ENCODE data around the gene MRPL58. TPM values are rescaled to one million over a fixed set of nuclear protein-coding genes. Genes with fewer than 3 reads are reported as not detected.
"Not testable (repeated sequence)": the region's sequence is repeated elsewhere in the genome, so short reads cannot be mapped to it uniquely, and the experiment has no call there.

The MRPL58 gene
- total and polyA plus RNA-seq, 5 experiments from 2014 or later = 23.9 to 58.1 (median 44.9) TPM

- Mint-ChIP-seq H3K27me3 (no peaks in the 10 kb centered on the region), H3K36me3 (peaks cover 0 to 33% (median 13%) of the 10 kb centered on the region in 3 donors), H3K27ac (peak overlapping the region in 9 of 10 donors; percentile 46 to 85 (median 71)), H3K4me3 (peak overlapping the region in 9 of 10 donors; percentile 8 to 68 (median 59)), H3K9me3 (peaks cover 0 to 20% (median 1%) of the 10 kb centered on the region in 9 donors), H3K4me1 (peaks cover 7 to 39% (median 16%) of the 10 kb centered on the region in 4 donors)
- POLR2A ChIA-PET = interaction anchor here (0.6 to 2.6 kb wide), 6 partner anchors 10 to 37 kb away, joined by 3 to 14 read pairs (median 6); partner anchors contain the start of genes ATP5PD, CDR2L and MRPL58
- DNase-seq = peak in 6 of 10 donors; percentile 34 to 62 (median 46)
- peak; percentile 46 to 70 for ATAC-seq
Observed at GRCh38 chr17:75024686-75025397, 12.4 kb downstream of the MRPL58 start.

DNA sequence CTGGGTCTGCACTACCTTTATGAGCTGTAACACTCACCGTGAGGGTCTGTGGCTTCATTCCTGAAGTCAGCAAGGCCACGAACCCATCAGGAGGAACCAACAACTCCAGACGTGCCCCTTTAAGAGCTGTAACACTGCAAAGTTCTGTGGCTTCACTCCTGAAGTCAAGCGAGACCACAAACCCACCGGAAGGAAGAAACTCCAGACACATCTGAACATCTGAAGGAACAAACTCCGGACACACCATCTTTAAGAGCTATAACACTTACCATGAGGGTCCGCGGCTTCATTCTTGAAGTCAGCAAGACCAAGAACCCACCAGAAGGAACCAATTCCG is 12.9 kb downstream of the MRPL58 start:
- Mint-ChIP-seq H3K36me3 (peaks cover 0 to 29% (median 11%) of the 10 kb centered on the region in 3 donors), H3K4me1 (peaks cover 9 to 41% (median 18%) of the 10 kb centered on the region in 4 donors), H3K27ac (peak overlapping the region in 9 of 10 donors; percentile 38 to 85 (median 71)), H3K4me3 (peak overlapping the region in 9 of 10 donors; percentile 8 to 68 (median 59)), H3K9me3 (peaks cover 0 to 25% (median 4%) of the 10 kb centered on the region in 9 donors)
- peak; percentile 41 to 51 for ATAC-seq
- H3K27me3 Mint-ChIP-seq, DNase-seq: not testable (repeated sequence)
- POLR2A ChIA-PET = interaction anchor here (0.6 to 2.6 kb wide), 6 partner anchors 9 to 38 kb away, joined by 3 to 14 read pairs (median 6); partner anchors contain the start of genes ATP5PD, CDR2L and MRPL58

- Mint-ChIP-seq H3K9me3 (peaks cover 0 to 28% (median 6%) of the 10 kb centered on the region in 9 donors), H3K27ac (peak overlapping the region in 1 of 10 donors; percentile 8), H3K4me1 (peaks cover 11 to 48% (median 19%) of the 10 kb centered on the region in 4 donors), H3K36me3 (peaks cover 0 to 17% (median 2%) of the 10 kb centered on the region in 3 donors)
- not testable (repeated sequence) for DNase-seq, H3K4me3 Mint-ChIP-seq, H3K27me3 Mint-ChIP-seq, ATAC-seq
- POLR2A ChIA-PET = interaction anchor here (1.2 kb wide), 1 partner anchor 20 kb away, joined by 3 read pairs; the partner anchor contains the start of genes ATP5PD and KCTD2
Observed at GRCh38 chr17:75026650-75027049, 14.2 kb downstream of the MRPL58 start.

- ATAC-seq = no peak
- Mint-ChIP-seq H3K9me3 (peaks cover 0 to 28% (median 6%) of the 10 kb centered on the region in 9 donors), H3K27ac (peak overlapping the region in 7 of 10 donors; percentile 0 to 100 (median 36)), H3K36me3 (peaks cover 0 to 3% (median 0%) of the 10 kb centered on the region in 3 donors), H3K4me3 (no peak overlapping the region), H3K27me3 (peaks cover 0 to 11% (median 0%) of the 10 kb centered on the region in 5 donors), H3K4me1 (peaks cover 34 to 61% (median 44%) of the 10 kb centered on the region in 4 donors)
- POLR2A ChIA-PET = interaction anchor here (0.9 kb wide), 1 partner anchor 17 kb away, joined by 3 read pairs; the partner anchor contains the start of gene KCTD2
- DNase-seq = peak in 1 of 10 donors; percentile 14
Observed at GRCh38 chr17:75030161-75030560, 17.7 kb downstream of the MRPL58 start.

GRCh38 chr17:75031972-75032719 is 19.7 kb downstream of the MRPL58 start:
- Mint-ChIP-seq H3K4me3 (peak overlapping the region; percentile 71 to 96 (median 90)), H3K9me3 (peaks cover 0 to 14% (median 5%) of the 10 kb centered on the region in 9 donors), H3K36me3 (peaks cover 0 to 6% (median 0%) of the 10 kb centered on the region in 3 donors), H3K27me3 (peaks cover 0 to 11% (median 0%) of the 10 kb centered on the region in 5 donors), H3K27ac (peak overlapping the region; percentile 87 to 100 (median 98)), H3K4me1 (peaks cover 38 to 63% (median 52%) of the 10 kb centered on the region in 4 donors)
- POLR2A ChIA-PET = interaction anchor here (0.5 to 2.4 kb wide), 6 partner anchors 14 to 239 kb away, joined by 3 to 21 read pairs (median 4); partner anchors contain the start of genes ATP5PD, CDR2L, MIF4GD and MRPL58
- peak in 1 of 2 donors; percentile 19 for ATAC-seq
- DNase-seq = peak in 9 of 10 donors; percentile 29 to 75 (median 55)

DNA sequence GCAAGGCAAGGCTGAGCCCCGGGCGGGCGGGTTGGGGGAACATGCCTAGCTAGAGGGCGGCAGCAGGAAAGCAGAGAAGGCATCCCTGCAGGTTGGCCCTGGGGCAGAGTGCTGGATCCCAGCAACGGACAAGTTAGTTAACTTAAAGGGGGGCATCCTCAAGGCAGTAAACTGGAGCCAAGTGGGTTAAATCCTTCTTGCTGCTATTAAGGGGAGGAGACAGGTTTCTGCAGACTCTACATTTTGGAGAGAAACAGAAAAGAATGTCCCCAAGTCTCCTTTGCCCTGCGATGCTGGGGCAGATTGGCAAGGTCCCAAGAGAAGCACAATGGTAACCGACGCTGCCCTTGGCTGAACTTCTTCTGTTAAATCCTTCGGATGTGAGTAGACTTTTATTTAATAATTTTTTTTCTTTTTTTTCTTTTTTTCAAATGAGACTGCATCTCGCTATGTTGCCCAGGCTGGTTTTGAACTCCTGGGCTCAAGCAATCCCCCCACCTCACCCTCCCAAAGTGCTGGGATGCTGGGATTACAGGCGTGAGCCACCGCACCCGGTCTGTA is 20.3 kb downstream of the MRPL58 start:
- Mint-ChIP-seq H3K36me3 (peaks cover 0 to 6% (median 0%) of the 10 kb centered on the region in 3 donors), H3K9me3 (peaks cover 0 to 14% (median 5%) of the 10 kb centered on the region in 9 donors), H3K4me3 (peak overlapping the region; percentile 87 to 96 (median 90)), H3K4me1 (peaks cover 38 to 66% (median 55%) of the 10 kb centered on the region in 4 donors), H3K27ac (peak overlapping the region; percentile 87 to 100 (median 99)), H3K27me3 (peaks cover 0 to 11% (median 0%) of the 10 kb centered on the region in 5 donors)
- ATAC-seq (no peak), DNase-seq (no peak)
- POLR2A ChIA-PET = interaction anchor here (0.5 to 2.4 kb wide), 5 partner anchors 14 to 238 kb away, joined by 3 to 21 read pairs (median 4); partner anchors contain the start of genes ATP5PD, CDR2L, MIF4GD and MRPL58

DNA sequence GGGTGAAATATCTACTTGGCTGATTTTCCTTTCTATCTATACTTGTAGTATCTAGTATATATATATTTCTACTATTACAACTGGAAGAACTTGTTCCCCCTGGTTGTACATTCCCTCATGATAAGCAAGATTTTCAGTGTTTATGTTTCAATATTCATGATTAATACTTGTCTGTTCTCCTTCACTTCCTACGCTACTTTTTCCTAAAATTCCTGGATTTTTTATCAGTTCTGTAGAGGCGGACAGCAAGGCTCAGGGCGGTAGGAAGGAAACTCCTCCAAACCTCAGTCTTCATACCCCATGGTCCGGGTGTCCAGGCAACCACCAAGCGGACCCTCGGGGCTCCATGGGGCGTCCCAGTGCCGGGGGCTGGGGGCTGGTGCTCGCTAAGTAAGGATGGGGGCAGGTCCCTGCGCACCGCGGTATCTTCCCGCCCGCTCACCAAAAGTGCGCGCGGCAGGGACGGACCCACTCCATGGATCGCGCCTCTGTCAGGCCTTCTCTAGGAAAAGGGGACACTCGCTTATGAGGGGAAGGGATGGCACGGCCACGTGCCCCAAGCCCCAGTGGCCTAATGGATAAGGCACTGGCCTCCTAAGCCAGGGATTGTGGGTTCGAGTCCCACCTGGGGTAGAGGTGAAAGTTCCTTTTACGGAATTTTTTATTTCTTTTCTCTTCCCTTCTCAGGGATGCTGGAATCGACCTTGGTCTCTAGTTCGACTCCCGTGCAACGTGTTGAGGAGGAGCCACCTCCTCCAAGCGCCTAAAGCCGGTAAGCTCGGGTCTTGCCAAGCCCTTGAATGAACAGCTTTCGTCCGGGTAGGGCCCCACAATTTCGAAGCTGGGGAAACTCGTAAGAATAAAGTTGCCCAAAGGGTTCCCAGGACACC is 21.1 kb downstream of the MRPL58 start:
- DNase-seq = peak; percentile 65 to 92 (median 88)
- Mint-ChIP-seq H3K36me3 (peaks cover 0 to 11% (median 3%) of the 10 kb centered on the region in 3 donors), H3K27me3 (peaks cover 0 to 11% (median 0%) of the 10 kb centered on the region in 5 donors), H3K27ac (peak overlapping the region; percentile 98 to 100 (median 100)), H3K9me3 (peaks cover 0 to 14% (median 5%) of the 10 kb centered on the region in 9 donors), H3K4me1 (peaks cover 38 to 66% (median 56%) of the 10 kb centered on the region in 4 donors), H3K4me3 (peak overlapping the region; percentile 85 to 96 (median 89))
- ATAC-seq = peak; percentile 6 to 11
- POLR2A ChIA-PET = interaction anchor here (0.7 to 5.0 kb wide), 10 partner anchors 9 to 1338 kb away, joined by 3 to 76 read pairs (median 6); partner anchors contain the start of genes ATP5PD, HID1, KCTD2 and MRPL58

- Mint-ChIP-seq H3K9me3 (peaks cover 0 to 14% (median 5%) of the 10 kb centered on the region in 9 donors), H3K4me1 (peaks cover 38 to 66% (median 56%) of the 10 kb centered on the region in 4 donors), H3K27ac (peak overlapping the region; percentile 98 to 100 (median 100)), H3K36me3 (peaks cover 3 to 18% (median 7%) of the 10 kb centered on the region in 3 donors), H3K4me3 (peak overlapping the region; percentile 85 to 96 (median 89)), H3K27me3 (peaks cover 0 to 11% (median 0%) of the 10 kb centered on the region in 5 donors)
- POLR2A ChIA-PET = interaction anchor here (0.7 to 5.0 kb wide), 16 partner anchors 10 to 1337 kb away, joined by 3 to 76 read pairs (median 4); partner anchors contain the start of genes ATP5PD, HID1, KCTD2 and MRPL58
- ATAC-seq = peak; percentile 24
- peak; percentile 52 to 89 (median 78) for DNase-seq
Observed at GRCh38 chr17:75034236-75034908, 21.9 kb downstream of the MRPL58 start.

GRCh38 chr17:75036643-75037268 is 24.3 kb downstream of the MRPL58 start:
- ATAC-seq = peak; percentile 83 to 85
- Mint-ChIP-seq H3K9me3 (peaks cover 0 to 6% (median 0%) of the 10 kb centered on the region in 9 donors), H3K36me3 (peaks cover 9 to 42% (median 13%) of the 10 kb centered on the region in 3 donors), H3K4me3 (peak overlapping the region; percentile 79 to 96 (median 88)), H3K27me3 (peaks cover 0 to 11% (median 0%) of the 10 kb centered on the region in 5 donors), H3K4me1 (peaks cover 38 to 57% (median 53%) of the 10 kb centered on the region in 4 donors), H3K27ac (peak overlapping the region; percentile 98 to 100 (median 100))
- POLR2A ChIA-PET = interaction anchor here (0.7 to 5.0 kb wide), 16 partner anchors 11 to 330 kb away, joined by 3 to 76 read pairs (median 6); partner anchors contain the start of genes ARMC7, ATP5PD, CDR2L and GGA3
- DNase-seq = peak; percentile 81 to 99 (median 97)
